D721Med (cell line): ENCODE results near the gene KCNAB1.

ENCODE experiments used
- DNase-seq: peaks from one replicate; pipeline ENCODE4 v3.0.0; 2011; ENCODE audit warnings: low spot score; ENCODE audit not compliant: insufficient read length
- FAIRE-seq: peaks from 2 replicates; lab custom pipeline; 2011; peaks lifted over from hg19 to GRCh38; lab: Jason Lieb, UNC
- CTCF ChIP-seq: IDR thresholded peaks from 2 replicates; pipeline ENCODE4 v1.5.1; 2012; ENCODE audit warnings: mild to moderate bottlenecking, control low read depth; ENCODE audit not compliant: insufficient read depth; ENCODE audit errors: missing control alignments

KCNAB1 gene

GRCh38 chr3:156171281-156172267 lies 51.2 kb downstream of the KCNAB1 start:
- DNase-seq: no peak
- TF ChIP-seq CTCF: no peak
- FAIRE-seq: no peak

GRCh38 chr3:156172536-156172935 lies 52.2 kb downstream of the KCNAB1 start:
- no peak for FAIRE-seq
- DNase-seq: no peak
- no peak for TF ChIP-seq CTCF

GRCh38 chr3:156174229-156174847 lies 54.0 kb downstream of the KCNAB1 start:
- peak; percentile 57 for TF ChIP-seq CTCF
- FAIRE-seq: no peak
- no peak for DNase-seq

GRCh38 chr3:156175570-156175969 lies 55.2 kb downstream of the KCNAB1 start:
- no peak for FAIRE-seq

GRCh38 chr3:156176048-156176447 lies 55.7 kb downstream of the KCNAB1 start:
- DNase-seq (no peak), FAIRE-seq (no peak)
- no peak for TF ChIP-seq CTCF

More at GRCh38 chr3:156175570-156175969, 55.2 kb downstream of the KCNAB1 start:
- no peak for DNase-seq
- no peak for TF ChIP-seq CTCF

- no peak for DNase-seq
- TF ChIP-seq CTCF: no peak
- no peak for FAIRE-seq
Measured at GRCh38 chr3:156176629-156177210, 56.3 kb downstream of the KCNAB1 start.

GRCh38 chr3:156180077-156180476 lies 59.7 kb downstream of the KCNAB1 start:
- DNase-seq: peak; percentile 26
- peak; percentile 35 for FAIRE-seq

More at GRCh38 chr3:156180077-156180476, 59.7 kb downstream of the KCNAB1 start:
- TF ChIP-seq CTCF: no peak
